Mesendoderm (in vitro differentiated cells): Measurements from ENCODE around the gene BUB3.

Source experiments
- DNase-seq: peaks from one replicate; pipeline ENCODE4 v3.0.0; 2013
- H2AK5ac ChIP-seq: 2 replicates; pipeline ENCODE4 v1.6.1; 2013; ENCODE audit warnings: low read length, inconsistent platforms
- H2BK120ac ChIP-seq: 2 replicates; pipeline ENCODE4 v1.6.1; 2013; ENCODE audit warnings: low read depth, mild to moderate bottlenecking, low read length, moderate library complexity, mixed read lengths
- H2BK15ac ChIP-seq: replicated peaks from 2 replicates; pipeline ENCODE4 v1.6.1; 2013; ENCODE audit warnings: low read depth, mild to moderate bottlenecking, moderate library complexity
- H2BK5ac ChIP-seq: 2 replicates; pipeline ENCODE4 v1.6.1; 2013; ENCODE audit warnings: low read length, inconsistent platforms
- H3K18ac ChIP-seq: 2 replicates; pipeline ENCODE4 v1.6.1; 2013; ENCODE audit warnings: mild to moderate bottlenecking, low read length, mixed read lengths
- H3K23ac ChIP-seq: one replicate; pipeline ENCODE4 v1.6.1; 2013; ENCODE audit warnings: low read length
- H3K27ac ChIP-seq: 2 replicates; pipeline ENCODE4 v1.5.1; 2013; ENCODE audit warnings: low read depth, mild to moderate bottlenecking, inconsistent platforms, low read length, moderate library complexity
- H3K27me3 ChIP-seq: 2 replicates; pipeline ENCODE4 v1.6.1; 2013; ENCODE audit warnings: low read length, control low read depth, mild to moderate bottlenecking, inconsistent platforms; ENCODE audit not compliant: insufficient read depth, poor library complexity
- H3K36me3 ChIP-seq: 2 replicates; pipeline ENCODE4 v1.6.1; 2013; ENCODE audit warnings: low read length, inconsistent platforms; ENCODE audit not compliant: control insufficient read depth, insufficient read depth
- H3K4ac ChIP-seq: one replicate; pipeline ENCODE4 v1.6.1; 2013; ENCODE audit warnings: low read depth, mild to moderate bottlenecking, low read length, moderate library complexity
- H3K4me1 ChIP-seq: 2 replicates; pipeline ENCODE4 v1.6.1; 2013; ENCODE audit warnings: low read depth, low read length, inconsistent platforms; ENCODE audit not compliant: control insufficient read depth
- H3K4me2 ChIP-seq: 2 replicates; pipeline ENCODE4 v1.6.1; 2013; ENCODE audit warnings: low read length
- H3K4me3 ChIP-seq: 2 replicates; pipeline ENCODE4 v1.5.1; 2013; ENCODE audit warnings: mild to moderate bottlenecking, low read length
- H3K56ac ChIP-seq: one replicate; pipeline ENCODE4 v1.6.1; 2013; ENCODE audit warnings: low read length
- H3K79me1 ChIP-seq: 2 replicates; pipeline ENCODE4 v1.6.1; 2013; ENCODE audit warnings: low read length, inconsistent platforms
- H3K79me2 ChIP-seq: 2 replicates; pipeline ENCODE4 v1.6.1; 2013; ENCODE audit warnings: mild to moderate bottlenecking, low read length; ENCODE audit not compliant: control insufficient read depth, insufficient read depth
- H3K9ac ChIP-seq: 2 replicates; pipeline ENCODE4 v1.6.1; 2013; ENCODE audit warnings: low read length, inconsistent platforms
- H4K5ac ChIP-seq: one replicate; pipeline ENCODE4 v1.6.1; 2013; ENCODE audit warnings: low read length
- H4K8ac ChIP-seq: one replicate; pipeline ENCODE4 v1.6.1; 2013; ENCODE audit warnings: low read depth, mild to moderate bottlenecking, control low read depth, low read length, moderate library complexity
- WGBS: extraction: QIAGEN DNeasy Blood & Tissue Kit; methylation state at CpG from one replicate; pipeline ENCODE4 v1.1.7; 2013; ENCODE audit warnings: low lambda C conversion rate, missing lambda C conversion rate; ENCODE audit not compliant: insufficient coverage; ENCODE audit errors: extremely low coverage; 5-methylcytosine and 5-hydroxymethylcytosine counted together

The BUB3 gene

GRCh38 chr10:123129618-123130271, 24.5 kb upstream of the BUB3 start:
- no peak overlapping the region for H3K4me2 ChIP-seq
- H3K4me3 ChIP-seq = no peak overlapping the region
- no peak overlapping the region for H3K4ac ChIP-seq
- H3K56ac ChIP-seq = no peak overlapping the region
- H3K79me1 ChIP-seq = no peaks in the 10 kb centered on the region
- H2BK120ac ChIP-seq = no peak overlapping the region
- H4K8ac ChIP-seq = no peak overlapping the region
- no peak overlapping the region for H3K18ac ChIP-seq
- peaks cover 21% of the 10 kb centered on the region for H3K27me3 ChIP-seq
- no peak overlapping the region for H2BK5ac ChIP-seq
- H3K9ac ChIP-seq = no peak overlapping the region
- no peaks in the 10 kb centered on the region for H3K79me2 ChIP-seq
- H4K5ac ChIP-seq = no peak overlapping the region
- H3K27ac ChIP-seq = no peak overlapping the region
- no peak for DNase-seq
- H2AK5ac ChIP-seq = no peak overlapping the region
- no peak overlapping the region for H3K23ac ChIP-seq
- no peaks in the 10 kb centered on the region for H3K36me3 ChIP-seq
- no peak overlapping the region for H2BK15ac ChIP-seq
- no CpG with 5 or more reads among the region's 4 CpGs for WGBS
- peaks cover 7% of the 10 kb centered on the region for H3K4me1 ChIP-seq

- no peaks in the 10 kb centered on the region for H3K79me1 ChIP-seq
- no CpG with 5 or more reads among the region's 48 CpGs for WGBS
- peaks cover 7% of the 10 kb centered on the region for H3K4me1 ChIP-seq
These were observed 21.4 kb upstream of the BUB3 start for GRCh38 chr10:123132576-123133477.

GRCh38 chr10:123133541-123134342, 20.5 kb upstream of the BUB3 start:
- Histone ChIP-seq H2AK5ac (no peak overlapping the region), H3K27ac (no peak overlapping the region), H3K4me1 (peaks cover 7% of the 10 kb centered on the region), H2BK5ac (no peak overlapping the region), H4K8ac (no peak overlapping the region), H3K9ac (peak overlapping the region; percentile 34), H3K79me2 (no peaks in the 10 kb centered on the region), H3K56ac (peak overlapping the region; percentile 63), H3K4me3 (no peak overlapping the region), H3K4ac (no peak overlapping the region), H2BK15ac (no peak overlapping the region), H3K23ac (no peak overlapping the region), H3K79me1 (no peaks in the 10 kb centered on the region), H2BK120ac (no peak overlapping the region), H3K27me3 (peaks cover 33% of the 10 kb centered on the region), H3K18ac (no peak overlapping the region), H3K36me3 (no peaks in the 10 kb centered on the region), H4K5ac (no peak overlapping the region), H3K4me2 (peak overlapping the region; percentile 91)
- peak; percentile 64 for DNase-seq
- WGBS = no CpG with 5 or more reads among the region's 40 CpGs

More at GRCh38 chr10:123132576-123133477, 21.4 kb upstream of the BUB3 start:
- Histone ChIP-seq H2AK5ac (no peak overlapping the region), H3K56ac (peak overlapping the region; percentile 80), H3K4me2 (peak overlapping the region; percentile 91), H3K18ac (no peak overlapping the region), H2BK15ac (no peak overlapping the region), H2BK120ac (no peak overlapping the region), H3K4ac (no peak overlapping the region), H3K79me2 (no peaks in the 10 kb centered on the region), H3K36me3 (no peaks in the 10 kb centered on the region), H3K23ac (no peak overlapping the region), H3K9ac (peak overlapping the region; percentile 63), H3K4me3 (peak overlapping the region; percentile 30), H4K8ac (no peak overlapping the region), H2BK5ac (no peak overlapping the region), H4K5ac (no peak overlapping the region), H3K27ac (no peak overlapping the region), H3K27me3 (peaks cover 29% of the 10 kb centered on the region)
- peak; percentile 95 for DNase-seq

- peaks cover 40% of the 10 kb centered on the region for H3K27me3 ChIP-seq
- no peaks in the 10 kb centered on the region for H3K79me1 ChIP-seq
- no peak overlapping the region for H3K4ac ChIP-seq
- DNase-seq = peak; percentile 36
- no peak overlapping the region for H2BK15ac ChIP-seq
- H4K5ac ChIP-seq = no peak overlapping the region
- H4K8ac ChIP-seq = no peak overlapping the region
- H2BK5ac ChIP-seq = no peak overlapping the region
- no peaks in the 10 kb centered on the region for H3K36me3 ChIP-seq
- H2AK5ac ChIP-seq = no peak overlapping the region
- H3K18ac ChIP-seq = no peak overlapping the region
- H3K79me2 ChIP-seq = no peaks in the 10 kb centered on the region
- no peak overlapping the region for H3K4me3 ChIP-seq
- peak overlapping the region; percentile 8 for H3K4me2 ChIP-seq
- H3K9ac ChIP-seq = no peak overlapping the region
- no peak overlapping the region for H3K27ac ChIP-seq
- no peak overlapping the region for H2BK120ac ChIP-seq
- H3K23ac ChIP-seq = no peak overlapping the region
- H3K4me1 ChIP-seq = peaks cover 7% of the 10 kb centered on the region
- WGBS = no CpG with 5 or more reads among the region's 42 CpGs
- H3K56ac ChIP-seq = no peak overlapping the region
These were observed 19.8 kb upstream of the BUB3 start for GRCh38 chr10:123134343-123134914.

GRCh38 chr10:123134915-123135414, 19.2 kb upstream of the BUB3 start:
- DNase-seq = no peak

More at GRCh38 chr10:123134915-123135414, 19.2 kb upstream of the BUB3 start:
- Histone ChIP-seq H3K4me2 (peak overlapping the region; percentile 56), H3K56ac (peak overlapping the region; percentile 36), H3K36me3 (no peaks in the 10 kb centered on the region), H3K79me1 (no peaks in the 10 kb centered on the region), H3K4ac (no peak overlapping the region), H2BK15ac (no peak overlapping the region), H3K79me2 (no peaks in the 10 kb centered on the region), H2BK120ac (no peak overlapping the region), H3K4me1 (peaks cover 7% of the 10 kb centered on the region), H3K27ac (no peak overlapping the region), H3K27me3 (peaks cover 45% of the 10 kb centered on the region), H3K4me3 (no peak overlapping the region), H3K18ac (no peak overlapping the region), H2AK5ac (no peak overlapping the region), H3K23ac (no peak overlapping the region), H2BK5ac (no peak overlapping the region), H4K5ac (no peak overlapping the region), H4K8ac (no peak overlapping the region), H3K9ac (no peak overlapping the region)
- WGBS = no CpG with 5 or more reads among the region's 46 CpGs
